Subcutaneous adipose tissue (tissue), 4 donors: ENCODE results near the gene TICRR. TPM values are rescaled to one million over a fixed set of nuclear protein-coding genes. Genes with fewer than 3 reads are reported as not detected.

ENCODE experiments used
- CTCF ChIP-seq: fragments of 450-650 bp; IDR thresholded peaks from one replicate; pipeline ENCODE4 v1.5.1; 2016; ENCODE audit warnings: low read depth, mild to moderate bottlenecking, control low read depth, antibody characterized with exemption, moderate library complexity
- total RNA-seq, 4 donors: library from RNA; depleted of rRNA; stranded (reverse); fragments of >200 nt; gene quantifications; one replicate each; pipeline ENCODE4 v1.1.0, GENCODE V29; 2016

TICRR gene
- total RNA-seq, 4 donors from 2014 or later = 0.22 to 0.51 (median 0.38) TPM; not detected in 1

GRCh38 chr15:89672221-89673164, 97.2 kb downstream of the TICRR start:
- no peak for TF ChIP-seq CTCF

GRCh38 chr15:89673165-89673512, 97.9 kb downstream of the TICRR start:
- TF ChIP-seq CTCF = no peak

GRCh38 chr15:89674526-89674925, 99.3 kb downstream of the TICRR start:
- no peak for TF ChIP-seq CTCF

GRCh38 chr15:89675606-89676005, 100.3 kb downstream of the TICRR start:
- no peak for TF ChIP-seq CTCF

- TF ChIP-seq CTCF = no peak
Observed at GRCh38 chr15:89677381-89677780, 102.1 kb downstream of the TICRR start.

Other genes with a start within 250 kb of the TICRR start
- 100 to 1,000 TPM in 1 of 4 donors, 10 to 100 TPM in 3; 37.3 to 111 (median 53.3) TPM for gene POLG, start 240.6 kb upstream of the TICRR start, total RNA-seq
- gene RHCG, start 78.9 kb upstream of the TICRR start, total RNA-seq = 1 to 10 TPM in 1 of 4 donors, under 1 TPM in 1, not detected in 2; 0.82 to 1.9 TPM
- 1 to 10 TPM; 9.0 to 10.0 (median 9.3) TPM for gene KIF7, start 80.0 kb downstream of the TICRR start, total RNA-seq
- gene PLIN1, start 103.9 kb downstream of the TICRR start, total RNA-seq = 1,000 to 10,000 TPM in 3 of 4 donors, 100 to 1,000 TPM in 1; 722 to 3,387 (median 1,779) TPM
- 10 to 100 TPM; 41.4 to 80.3 (median 51.5) TPM for gene PEX11A, start 115.3 kb downstream of the TICRR start, total RNA-seq
- 1 to 10 TPM in 1 of 4 donors, under 1 TPM in 2, not detected in 1; 0.57 to 1.8 (median 0.85) TPM for gene WDR93, start 115.3 kb downstream of the TICRR start, total RNA-seq
- gene MESP1, start 175.8 kb downstream of the TICRR start, total RNA-seq = 10 to 100 TPM in 3 of 4 donors, 1 to 10 TPM in 1; 6.0 to 39.7 (median 10.6) TPM
- under 1 TPM in 2 of 4 donors, not detected in 2; 0.34 to 0.57 TPM for gene MESP2, start 200.9 kb downstream of the TICRR start, total RNA-seq
- 100 to 1,000 TPM in 2 of 4 donors, 10 to 100 TPM in 2; 70.4 to 140 (median 105) TPM for gene ANPEP, start 239.4 kb downstream of the TICRR start, total RNA-seq